CD4-positive, alpha-beta T cell treated with Interleukin-1 beta for 1 hour (primary cell): ENCODE results near the gene CNTNAP2.
"Not testable (repeated sequence)": the region's sequence is repeated elsewhere in the genome, so short reads cannot be mapped to it uniquely, and the experiment has no call there.

Experiments
- DNase-seq, 2 donors: peaks; one replicate each; pipeline ENCODE4 v3.0.0-alpha.2; 2020 to 2022

CNTNAP2 gene

DNA sequence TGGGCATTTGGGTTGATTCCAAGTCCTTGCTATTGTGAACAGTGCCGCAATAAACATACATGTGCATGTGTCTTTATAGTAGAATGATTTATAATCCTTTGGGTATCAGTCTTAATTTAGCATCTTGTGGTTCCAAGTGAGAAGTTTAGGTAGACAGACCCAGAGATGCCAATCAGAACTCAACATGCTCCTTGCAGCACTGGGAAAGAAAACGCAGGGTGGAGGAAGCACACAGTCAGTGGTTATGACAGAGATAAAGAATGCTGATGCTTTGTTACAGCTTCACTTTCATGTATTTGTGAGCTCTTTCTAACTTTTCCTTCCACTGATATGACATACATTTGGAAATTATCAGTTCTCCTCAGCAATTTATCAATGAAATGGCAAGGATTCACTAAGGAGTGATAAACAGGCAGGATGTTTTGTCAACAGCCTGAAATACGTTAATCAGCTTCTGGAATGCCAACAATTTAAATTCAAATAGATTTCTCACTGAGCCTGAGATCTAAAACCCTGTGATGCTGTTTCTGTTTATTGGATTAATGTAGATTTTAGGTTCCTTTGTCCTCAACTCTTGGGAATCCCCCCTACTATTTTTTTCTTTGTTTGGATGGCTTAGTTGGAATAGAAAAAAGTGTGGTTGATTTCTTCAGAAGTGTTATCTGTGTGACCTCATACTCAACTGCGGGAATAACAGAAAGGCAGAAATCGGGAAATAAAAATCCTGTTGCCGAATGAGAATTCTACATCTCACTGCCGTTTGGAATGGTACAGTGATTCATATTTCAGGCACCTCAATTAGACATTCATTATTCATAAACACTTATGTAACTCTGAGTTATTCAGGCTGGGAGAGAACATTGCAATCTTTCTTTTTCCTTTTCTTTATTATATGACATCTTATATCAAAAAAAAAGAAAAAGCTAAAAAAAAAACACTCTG is 675.0 kb downstream of the CNTNAP2 start:
- DNase-seq, result no peak

DNA sequence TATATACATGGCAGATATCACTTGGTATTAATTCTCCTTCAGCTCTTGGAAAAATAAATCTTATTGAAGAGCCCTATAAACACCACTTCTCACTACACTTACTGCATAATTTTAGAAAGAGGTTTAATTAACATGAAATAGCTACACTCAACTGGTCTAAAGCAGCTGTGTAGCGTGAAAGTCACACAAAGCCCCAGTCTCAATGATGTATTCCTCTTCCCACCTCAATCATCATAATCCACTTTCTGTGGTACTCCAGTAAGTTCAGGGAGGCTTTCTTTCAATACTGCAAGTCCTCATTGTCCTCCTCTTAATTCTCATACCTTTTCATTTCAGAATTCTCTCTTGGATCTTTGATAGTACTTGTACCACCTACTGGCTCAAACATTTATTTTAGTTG is 688.0 kb downstream of the CNTNAP2 start:
- DNase-seq, result no peak

DNA sequence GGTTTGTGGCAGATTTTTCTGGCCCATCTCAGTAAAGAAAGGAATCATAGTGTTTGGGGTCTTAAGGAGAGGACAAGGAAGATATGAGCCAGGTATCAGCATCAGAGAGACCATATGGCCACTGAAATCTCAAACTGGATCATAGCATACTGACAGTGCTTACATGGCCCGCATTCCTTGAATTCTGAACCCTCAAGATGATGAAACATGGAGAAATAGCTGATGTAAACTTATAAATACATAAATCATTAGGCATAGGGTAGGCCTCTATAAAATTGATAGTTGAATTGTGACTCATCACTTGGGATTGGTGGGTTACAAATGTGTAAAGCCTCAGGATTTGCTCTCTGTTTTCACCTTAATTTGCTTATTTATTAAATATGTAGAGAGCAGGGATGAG is 688.5 kb downstream of the CNTNAP2 start:
- DNase-seq, result no peak

DNA sequence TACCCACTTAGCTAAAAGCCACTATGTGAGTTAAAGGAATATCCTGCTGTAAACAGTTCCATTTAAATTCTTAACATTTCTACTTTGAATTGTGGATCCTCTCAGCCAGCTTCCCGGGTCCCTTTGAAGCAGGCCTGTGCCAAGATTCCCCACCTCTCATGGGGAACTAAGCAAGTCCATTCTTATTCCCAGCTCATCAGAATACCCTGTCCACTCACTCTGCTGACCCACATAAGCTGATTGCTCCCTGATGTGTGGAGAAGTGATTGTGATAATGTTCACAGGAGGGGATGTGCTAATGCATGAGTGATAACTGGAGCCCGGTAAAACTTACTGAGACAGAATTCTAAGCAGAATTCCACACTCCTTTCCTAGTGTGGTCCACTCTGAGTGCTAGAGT is 709.7 kb downstream of the CNTNAP2 start:
- DNase-seq, result no peak

DNA sequence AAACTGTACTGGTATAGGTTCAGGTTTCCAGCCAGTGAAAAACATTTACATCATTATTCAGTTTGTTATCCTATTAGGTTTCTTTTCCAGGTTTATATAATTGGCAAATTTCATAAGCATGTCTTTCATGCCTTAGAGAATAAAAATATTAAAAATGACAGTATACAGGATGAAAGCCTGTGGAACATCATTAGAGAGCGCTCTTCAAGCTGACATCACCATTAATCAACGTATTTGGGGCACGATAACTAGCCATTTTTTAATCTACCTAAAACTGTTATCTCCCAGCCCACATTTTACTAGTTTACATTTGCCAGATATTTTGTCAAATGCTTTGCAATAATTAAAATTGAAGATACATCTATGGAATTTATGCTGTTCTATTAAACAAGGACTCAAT is 714.1 kb downstream of the CNTNAP2 start:
- no peak for DNase-seq

DNA sequence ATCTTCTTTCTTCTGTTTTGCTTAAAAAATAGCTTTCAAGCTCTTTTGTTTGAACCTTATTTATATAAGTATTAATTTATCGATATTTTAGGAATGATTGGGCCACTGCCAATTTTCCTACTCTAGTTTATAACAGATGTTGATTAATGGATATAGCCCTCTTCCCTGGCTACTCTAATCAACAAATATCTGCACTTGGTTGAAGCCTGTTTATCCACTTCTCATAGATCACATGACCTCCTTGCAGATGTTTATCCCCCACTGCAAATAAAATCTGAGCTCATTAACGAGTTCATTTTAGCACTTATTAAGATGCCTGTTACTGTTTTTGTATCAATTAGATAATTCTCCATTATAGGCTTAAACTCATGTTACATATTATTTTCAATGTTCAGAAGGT is 715.3 kb downstream of the CNTNAP2 start:
- DNase-seq, result no peak

DNA sequence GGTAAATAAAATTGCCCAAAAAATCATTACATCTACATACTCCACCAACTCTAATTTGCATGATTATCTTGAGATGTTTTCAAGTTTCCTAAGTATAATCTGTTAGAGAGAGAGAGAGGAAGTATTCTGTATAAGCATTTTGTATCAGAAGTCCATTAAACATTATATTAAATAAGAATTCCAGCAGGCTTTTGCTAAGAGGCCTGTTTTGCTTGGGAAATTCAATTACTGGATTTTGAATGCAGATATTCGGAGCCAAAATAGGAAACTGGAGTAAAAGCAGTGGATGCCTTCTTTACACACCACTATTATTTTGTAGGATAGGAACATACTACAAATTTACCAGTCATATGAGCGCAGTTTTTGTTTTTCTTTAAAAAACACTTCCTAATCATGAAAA is 727.8 kb downstream of the CNTNAP2 start:
- no peak for DNase-seq

DNA sequence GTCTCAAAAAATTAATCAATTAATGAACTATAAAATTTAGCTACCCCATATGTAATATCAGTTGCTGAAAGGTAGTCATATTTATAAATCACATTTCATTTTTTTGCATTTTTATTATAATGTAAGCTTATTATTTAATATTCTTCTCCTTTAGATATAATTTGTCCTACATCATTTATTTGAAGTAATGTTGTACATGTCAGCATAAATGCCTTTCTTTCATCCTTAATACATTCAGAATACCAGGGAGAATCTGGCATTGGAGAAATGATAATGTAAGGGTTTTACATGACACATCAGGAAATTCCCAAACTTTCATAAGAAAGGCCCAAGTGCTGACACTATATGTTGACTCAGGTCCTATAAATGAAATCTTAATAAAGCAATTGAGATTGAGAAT is 742.1 kb downstream of the CNTNAP2 start:
- DNase-seq, result no peak

DNA sequence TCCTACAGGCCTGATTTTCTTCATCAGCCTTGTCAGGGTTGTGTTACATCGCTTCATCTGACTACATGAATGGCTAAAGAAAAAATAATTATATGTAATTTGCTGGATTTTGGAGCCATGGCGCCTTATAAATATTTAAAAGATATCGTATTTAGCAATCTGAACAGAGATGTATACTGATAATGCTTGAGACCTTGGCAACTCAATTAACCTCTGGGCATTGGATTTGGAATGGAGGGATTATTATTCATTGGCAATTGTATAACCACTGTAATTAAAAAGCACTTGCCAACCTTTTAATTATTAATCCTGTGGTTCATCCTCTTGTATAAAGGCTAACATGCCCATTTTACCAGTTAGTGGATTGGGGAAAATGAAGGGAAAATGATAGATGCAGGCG is 745.1 kb downstream of the CNTNAP2 start:
- DNase-seq, result no peak

DNA sequence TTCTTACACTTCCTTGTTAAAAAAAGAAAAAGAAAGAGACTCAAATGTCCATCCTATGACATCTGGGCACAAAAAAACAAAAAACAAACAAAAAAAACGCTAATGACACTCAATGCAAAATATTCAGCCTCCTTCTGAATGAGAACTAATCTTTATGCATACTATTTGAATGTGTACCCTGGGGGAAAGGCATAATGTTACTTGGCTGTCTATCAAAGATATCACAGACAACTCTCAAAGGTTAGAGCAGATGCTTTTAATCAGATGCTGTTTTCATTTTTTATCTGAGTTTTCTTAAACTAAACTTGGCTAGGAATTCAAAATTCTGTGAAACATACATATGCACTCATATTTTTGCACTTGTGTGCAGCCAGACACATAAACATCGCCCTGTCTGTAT is 745.8 kb downstream of the CNTNAP2 start:
- no peak for DNase-seq

DNA sequence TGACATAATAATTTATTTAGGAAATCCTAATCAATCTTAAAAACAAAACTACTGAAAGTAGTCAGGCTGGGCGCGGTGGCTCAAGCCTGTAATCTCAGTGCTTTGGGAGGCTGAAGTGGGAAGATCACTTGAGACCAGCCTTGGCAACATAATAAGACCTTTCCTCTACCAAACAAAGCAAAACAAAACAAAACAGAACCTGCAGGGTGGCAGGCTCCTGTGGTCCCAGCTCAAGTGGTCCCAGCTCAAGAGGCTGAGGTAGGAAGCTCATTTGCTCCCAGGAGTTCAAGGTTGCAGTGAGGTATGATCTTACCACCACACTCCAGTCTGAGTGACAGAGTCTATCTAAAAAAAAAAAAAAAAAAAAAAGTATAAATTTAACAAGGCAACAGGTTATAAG is 748.0 kb downstream of the CNTNAP2 start:
- no peak for DNase-seq

DNA sequence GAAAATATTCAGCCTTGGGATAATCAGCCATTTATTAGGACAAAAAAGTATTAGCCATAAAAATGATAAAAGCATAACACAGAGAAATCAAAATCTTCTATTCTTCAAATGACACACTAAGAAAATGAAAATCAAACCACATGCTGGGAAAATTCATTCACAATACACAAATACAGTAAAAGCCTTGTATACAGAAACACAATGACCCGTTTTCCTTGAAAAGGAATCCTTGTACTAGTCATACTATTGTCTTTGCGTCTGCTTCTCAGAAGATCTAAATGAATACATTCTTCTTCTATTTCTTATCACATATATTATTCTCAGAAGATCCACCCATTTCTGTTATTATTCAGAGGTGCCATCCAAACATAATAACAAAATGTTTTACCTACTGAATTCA is 749.1 kb downstream of the CNTNAP2 start:
- no peak for DNase-seq

DNA sequence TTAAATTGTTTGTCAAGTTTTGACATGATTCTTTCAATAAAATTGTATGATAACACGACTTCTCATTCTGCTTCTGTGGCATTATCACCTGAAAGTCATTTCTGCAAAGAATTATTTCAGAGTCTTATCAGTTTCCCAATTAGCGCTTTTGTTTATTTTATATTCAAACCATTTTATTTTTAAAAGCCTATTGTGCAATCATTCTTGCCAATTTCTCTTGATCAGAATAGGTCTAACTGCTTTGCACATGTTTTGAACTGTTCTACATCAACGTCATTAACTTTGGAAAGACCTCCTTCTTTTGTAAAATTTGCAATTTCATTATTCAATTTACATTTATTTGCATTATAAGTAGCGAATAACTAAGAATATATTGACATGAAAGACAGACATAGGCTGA is 758.1 kb downstream of the CNTNAP2 start:
- DNase-seq, result no peak

DNA sequence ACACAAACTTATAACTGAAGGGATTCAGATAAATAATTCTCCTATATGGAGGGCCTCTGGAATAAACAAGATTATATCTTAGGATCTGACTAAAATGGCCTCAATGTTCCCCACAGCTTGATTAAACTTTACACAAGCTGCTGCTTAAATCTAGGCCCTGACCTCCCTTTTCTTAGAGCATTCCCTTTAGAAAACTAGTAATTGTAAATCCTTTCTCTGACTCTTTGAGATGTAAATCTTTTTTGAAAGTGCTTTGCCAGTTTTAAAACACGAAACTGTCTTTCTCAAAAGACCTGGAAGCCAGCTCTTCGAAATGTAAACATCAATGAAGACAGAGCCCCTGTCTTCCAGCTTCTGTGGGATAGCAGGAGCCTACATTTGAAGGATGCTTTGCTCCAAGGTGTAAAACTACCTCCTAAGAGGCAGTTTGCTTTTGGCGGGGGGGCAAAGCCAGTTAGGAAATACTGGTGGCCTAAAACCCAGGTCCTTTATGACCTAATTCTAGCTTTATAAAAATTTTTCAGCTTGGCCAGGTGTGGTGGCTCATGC is 758.7 kb downstream of the CNTNAP2 start:
- no peak for DNase-seq

DNA sequence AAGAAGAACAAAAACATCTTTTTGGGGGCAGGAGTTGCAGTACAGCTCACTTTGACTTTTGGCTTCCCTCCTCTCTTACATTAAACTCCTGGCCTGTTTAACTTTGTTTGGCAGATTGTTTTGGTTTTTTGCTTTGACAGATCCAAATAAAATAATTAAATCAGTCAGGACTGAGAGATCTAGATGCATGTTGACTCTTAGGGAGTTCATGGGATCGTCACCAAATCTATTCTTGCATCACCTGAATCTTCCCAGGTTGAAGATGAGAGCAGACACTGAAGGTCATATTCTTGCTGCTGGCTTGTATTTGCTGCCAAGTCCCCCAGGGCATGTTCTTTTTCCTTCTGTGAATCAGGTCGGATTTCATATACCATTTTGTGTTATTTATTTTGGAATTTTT is 759.4 kb downstream of the CNTNAP2 start:
- DNase-seq, result no peak

DNA sequence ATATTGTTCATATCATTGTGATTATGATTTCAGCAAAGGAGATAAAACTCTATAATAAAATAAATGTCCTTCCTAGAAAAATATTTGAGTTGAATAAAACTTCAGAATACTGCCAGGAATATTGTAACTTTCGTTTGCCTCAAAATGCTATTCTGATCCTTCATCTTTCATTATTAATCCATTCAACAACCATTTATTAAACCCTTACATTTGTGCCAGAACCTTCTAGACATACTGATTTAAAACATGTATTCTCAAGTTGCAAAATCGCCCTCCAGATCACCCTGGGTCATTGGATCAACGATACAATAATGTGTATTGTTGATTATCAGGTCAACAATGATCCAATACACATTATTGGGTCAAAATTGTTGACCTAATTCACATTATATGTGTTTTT is 759.8 kb downstream of the CNTNAP2 start:
- DNase-seq, result no peak

DNA sequence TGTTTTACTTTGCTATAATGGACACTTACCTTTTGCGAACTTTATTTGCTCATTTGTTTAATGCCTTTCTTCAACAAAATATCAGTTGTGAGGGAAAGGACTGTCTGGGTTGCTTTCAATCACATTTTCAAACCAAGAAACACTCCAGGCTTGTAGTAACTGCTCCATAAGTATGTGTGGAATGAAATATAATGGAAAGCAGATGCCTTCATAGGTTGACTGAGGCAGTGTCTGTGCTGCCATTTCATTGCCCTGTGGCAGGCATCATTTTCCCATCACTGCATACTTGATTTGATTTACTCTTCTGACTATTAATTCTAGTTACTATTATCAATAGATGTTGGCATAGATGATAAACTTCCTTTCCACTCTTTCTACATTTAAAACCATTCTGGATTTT is 762.3 kb downstream of the CNTNAP2 start:
- no peak for DNase-seq

DNA sequence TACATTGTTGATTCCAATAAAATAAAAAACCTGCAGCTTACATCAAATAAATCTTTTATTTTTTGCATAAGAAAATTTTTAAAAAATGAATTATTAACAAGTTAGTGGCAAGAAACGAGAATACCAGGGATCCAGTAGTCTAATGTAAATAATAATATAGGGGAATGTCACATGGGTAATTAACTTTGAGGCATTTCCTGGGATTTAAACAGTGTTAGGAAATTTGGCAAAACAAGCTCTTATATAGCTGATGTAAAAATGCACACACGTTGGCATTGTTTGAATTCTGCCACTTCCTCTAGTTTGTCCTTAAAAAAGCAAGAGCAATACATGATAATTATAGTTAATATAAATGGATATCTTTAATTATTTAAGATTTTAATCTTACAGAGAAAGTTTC is 768.6 kb downstream of the CNTNAP2 start:
- no peak for DNase-seq

DNA sequence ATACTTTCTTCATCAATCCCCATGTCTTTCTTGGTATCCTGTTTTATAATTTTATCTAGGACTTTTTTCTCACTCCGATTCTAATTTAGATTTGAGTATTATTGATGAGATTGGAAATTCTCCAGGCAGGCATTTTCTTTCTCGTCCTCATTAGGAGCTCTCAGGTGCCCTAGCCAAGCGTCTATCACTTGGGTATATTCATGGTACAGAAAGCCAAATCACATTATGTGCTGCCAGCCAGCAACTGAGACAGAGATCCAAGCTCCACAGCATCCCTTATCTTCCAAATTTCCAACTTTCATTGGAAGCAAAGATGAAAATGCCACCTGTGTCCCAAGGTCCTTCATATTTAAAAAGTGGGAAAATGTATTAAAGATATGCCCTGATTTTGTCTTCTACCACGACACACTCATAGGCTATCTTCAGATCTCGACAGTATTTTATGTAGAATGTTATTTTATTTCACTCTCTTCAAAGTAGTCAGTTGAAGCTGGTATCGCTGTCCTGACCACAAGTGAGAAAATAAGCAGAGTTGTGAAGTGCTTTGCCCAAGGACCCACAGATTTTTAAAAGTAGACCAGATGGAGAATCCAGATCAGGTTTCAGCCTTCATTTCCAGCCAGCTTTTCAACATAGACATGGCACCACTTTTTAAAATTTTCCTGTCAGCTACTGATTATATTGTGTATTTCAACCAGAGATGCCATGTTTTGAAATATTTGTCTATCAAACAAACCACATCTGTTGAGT is 773.4 kb downstream of the CNTNAP2 start:
- no peak for DNase-seq

DNA sequence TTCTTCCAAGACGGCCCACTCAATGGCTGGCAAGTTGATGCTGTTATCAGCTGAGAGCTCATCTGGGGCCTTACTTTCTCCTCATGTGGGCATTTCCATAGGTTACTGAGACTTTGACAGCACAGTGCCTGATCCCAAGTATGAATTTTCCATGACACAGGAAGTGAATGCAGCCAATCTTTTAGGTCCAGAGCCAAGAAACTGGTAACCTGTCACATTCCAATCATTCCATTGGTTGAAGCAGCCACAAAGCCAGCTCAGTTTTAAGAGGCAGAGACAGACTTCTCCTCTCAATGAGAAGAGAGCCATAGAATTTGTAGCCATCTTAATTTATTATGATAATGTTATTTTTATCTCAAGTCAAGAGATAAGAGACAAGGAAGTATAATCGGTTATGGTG is 775.5 kb downstream of the CNTNAP2 start:
- no peak for DNase-seq

DNA sequence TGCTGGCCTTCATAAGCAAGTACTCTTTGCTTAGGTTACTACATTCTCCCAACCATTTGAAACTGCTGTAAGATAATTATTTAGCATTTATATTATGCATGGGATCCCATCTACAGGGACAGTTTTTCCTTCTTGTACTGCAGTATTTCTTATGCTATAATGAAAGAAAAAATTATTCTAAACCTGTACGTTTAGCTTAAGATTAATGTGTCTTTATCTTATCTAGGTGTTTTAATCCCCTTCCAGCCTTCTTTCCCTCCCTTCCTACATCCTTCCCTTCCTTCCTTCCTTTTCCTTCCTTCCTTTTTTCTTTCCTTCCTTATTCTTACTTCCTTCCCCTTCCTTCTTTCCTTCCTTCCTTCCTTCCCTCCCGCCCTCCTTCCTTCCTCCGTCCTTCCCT is 778.3 kb downstream of the CNTNAP2 start:
- DNase-seq, result no peak

DNA sequence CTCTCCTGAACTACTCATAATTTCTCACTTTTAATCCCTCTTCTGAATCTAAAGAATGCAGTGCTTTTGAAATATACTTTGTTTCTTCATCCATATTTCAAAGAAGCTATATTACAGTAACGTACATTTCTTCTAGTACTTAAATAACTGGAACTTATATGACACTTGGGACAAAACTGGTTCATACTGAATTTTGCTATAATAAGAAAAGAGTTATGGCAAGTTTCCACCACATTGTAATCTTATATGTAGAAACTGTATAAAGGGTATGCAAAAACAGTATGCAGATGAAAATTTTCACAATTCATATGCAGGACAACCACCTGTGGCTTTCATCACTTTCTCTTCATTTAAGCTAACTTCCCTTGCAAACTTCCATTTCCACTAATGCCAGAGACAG is 785.7 kb downstream of the CNTNAP2 start:
- DNase-seq, result no peak

DNA sequence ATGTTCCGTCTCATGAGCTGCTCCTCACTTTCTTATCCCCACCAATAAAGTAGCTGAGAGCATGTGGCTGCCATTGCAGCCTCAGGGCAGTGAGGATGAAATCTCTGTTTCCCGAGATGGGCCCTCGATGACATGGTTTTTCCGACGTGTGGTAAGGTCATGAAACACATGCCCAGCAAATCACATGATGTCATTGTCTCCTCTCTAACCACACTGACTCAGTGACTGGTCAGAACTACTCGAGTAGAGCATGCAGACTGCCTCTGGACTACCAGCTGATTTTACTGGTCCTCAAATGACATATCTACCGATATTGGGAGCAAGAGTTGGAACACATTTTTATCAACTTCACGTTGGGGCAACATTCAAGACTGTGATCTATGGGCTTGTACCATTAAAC is 786.1 kb downstream of the CNTNAP2 start:
- no peak for DNase-seq

DNA sequence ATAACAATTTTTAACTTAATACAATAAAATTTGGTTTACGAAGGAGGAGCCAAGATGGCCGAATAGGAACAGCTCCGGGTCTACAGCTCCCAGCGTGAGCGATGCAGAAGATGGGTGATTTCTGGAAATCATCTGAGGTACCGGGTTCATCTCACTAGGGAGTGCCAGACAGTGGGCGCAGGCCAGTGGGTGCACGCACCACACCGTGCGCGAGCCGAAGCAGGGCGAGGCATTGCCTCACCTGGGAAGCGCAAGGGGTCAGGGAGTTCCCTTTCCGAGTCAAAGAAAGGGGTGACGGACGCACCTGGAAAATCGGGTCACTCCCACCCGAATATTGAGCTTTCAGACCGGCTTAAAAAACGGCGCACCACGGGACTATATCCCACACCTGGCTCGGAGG is 789.1 kb downstream of the CNTNAP2 start:
- not testable (repeated sequence) for DNase-seq
